Stomach (tissue), 4 donors: Measurements from ENCODE around the gene TXNDC5.
"Not testable (repeated sequence)": the region's sequence is repeated elsewhere in the genome, so short reads cannot be mapped to it uniquely, and the experiment has no call there.

Experiments
- CTCF ChIP-seq, 7 experiments: fragments of 450-650 bp in 4 of 7; fragments of 200-600 bp in 3 of 7; sonication (generic) in 3 of 7; IDR thresholded peaks; one replicate each; pipeline ENCODE4 v1.5.1; 2016 to 2019; ENCODE audit warnings: antibody characterized with exemption in 7 of 7, control low read depth in 2 of 7, mild to moderate bottlenecking in 1 of 7
- EP300 ChIP-seq: sonication (generic); formaldehyde crosslinking; IDR thresholded peaks from one replicate; pipeline ENCODE4 v1.6.1; 2017; ENCODE audit warnings: antibody characterized with exemption
- POLR2A ChIP-seq, 4 donors: fragments of 450-650 bp; IDR thresholded peaks; one replicate each; pipeline ENCODE4 v1.6.1; 2016; ENCODE audit warnings: antibody characterized with exemption in 4 of 4, control low read depth in 2 of 4, mild to moderate bottlenecking in 1 of 4, moderate library complexity in 1 of 4
- POLR2AphosphoS5 ChIP-seq, 3 donors: sonication (generic); formaldehyde crosslinking; IDR thresholded peaks; one replicate each; pipeline ENCODE4 v1.6.1; 2016; ENCODE audit warnings: antibody characterized with exemption in 3 of 3

GRCh38 chr6:7898193-7898586 is 12.4 kb downstream of the TXNDC5 start:
- not testable (repeated sequence) for TF ChIP-seq CTCF (IDR thresholded peaks at IDR 0.05); EP300; POLR2AphosphoS5 (IDR thresholded peaks at IDR 0.05); POLR2A (IDR thresholded peaks at IDR 0.05)
